Osteoblast (primary cell): Measurements from ENCODE around the gene TRIM6. TPM values are rescaled to one million over a fixed set of nuclear protein-coding genes. Genes with fewer than 3 reads are reported as not detected.

Experiments
- DNase-seq: peaks from one replicate; pipeline ENCODE4 v3.0.0; 2011; ENCODE audit warnings: low spot score, mixed read lengths; ENCODE audit not compliant: insufficient read length; ENCODE audit errors: missing footprints
- H2AFZ ChIP-seq: 2 replicates; pipeline ENCODE4 v1.6.0; 2011; ENCODE audit warnings: mild to moderate bottlenecking, low read length
- H3K27ac ChIP-seq: 2 replicates; pipeline ENCODE4 v1.5.1; 2011; ENCODE audit warnings: mild to moderate bottlenecking, low read depth, low read length, moderate library complexity
- H3K27me3 ChIP-seq: 2 replicates; pipeline ENCODE4 v1.6.0; 2012; ENCODE audit warnings: mild to moderate bottlenecking, control low read depth, inconsistent platforms, low read length, moderate library complexity; ENCODE audit not compliant: insufficient read depth
- H3K36me3 ChIP-seq: 2 replicates; pipeline ENCODE4 v1.5.1; 2011; ENCODE audit warnings: mild to moderate bottlenecking, low read length, control low read depth, moderate library complexity; ENCODE audit not compliant: insufficient read depth
- H3K4me1 ChIP-seq: 2 replicates; pipeline ENCODE4 v1.5.1; 2011; ENCODE audit warnings: mild to moderate bottlenecking, low read length, control low read depth, moderate library complexity; ENCODE audit not compliant: insufficient read depth
- H3K4me2 ChIP-seq: 2 replicates; pipeline ENCODE4 v1.6.0; 2011; ENCODE audit warnings: mild to moderate bottlenecking, low read length; ENCODE audit not compliant: insufficient read depth
- H3K4me3 ChIP-seq: fragments of 200-600 bp; sonication (generic); 3 replicates; pipeline ENCODE4 v1.5.1; 2012; ENCODE audit warnings: mild to moderate bottlenecking, low read length, inconsistent platforms; ENCODE audit not compliant: insufficient read depth
- H3K79me2 ChIP-seq: 2 replicates; pipeline ENCODE4 v1.6.0; 2012; ENCODE audit warnings: mild to moderate bottlenecking, low read length, control low read depth, inconsistent platforms; ENCODE audit not compliant: insufficient read depth
- H3K9me3 ChIP-seq: 2 replicates; pipeline ENCODE4 v1.5.1; 2011; ENCODE audit warnings: low read depth, low read length, control low read depth
- H4K20me1 ChIP-seq: 2 replicates; pipeline ENCODE4 v1.6.0; 2012; ENCODE audit warnings: mild to moderate bottlenecking, low read length, control low read depth; ENCODE audit not compliant: insufficient read depth
- total RNA-seq: library from RNA; depleted of rRNA; stranded (reverse); fragments of >200 nt; gene quantifications from 2 replicates; pipeline ENCODE4 v1.2.3, GENCODE V29; 2012
- TF ChIP-seq, protein P1 (sequence below): IDR thresholded peaks from 2 replicates; pipeline ENCODE4 v1.5.1; 2011; ENCODE audit warnings: mild to moderate bottlenecking, low read depth, low read length, moderate library complexity; ENCODE audit errors: extremely low read depth

Gene TRIM6
- total RNA-seq, 1 donor = 3.6 TPM

DNA sequence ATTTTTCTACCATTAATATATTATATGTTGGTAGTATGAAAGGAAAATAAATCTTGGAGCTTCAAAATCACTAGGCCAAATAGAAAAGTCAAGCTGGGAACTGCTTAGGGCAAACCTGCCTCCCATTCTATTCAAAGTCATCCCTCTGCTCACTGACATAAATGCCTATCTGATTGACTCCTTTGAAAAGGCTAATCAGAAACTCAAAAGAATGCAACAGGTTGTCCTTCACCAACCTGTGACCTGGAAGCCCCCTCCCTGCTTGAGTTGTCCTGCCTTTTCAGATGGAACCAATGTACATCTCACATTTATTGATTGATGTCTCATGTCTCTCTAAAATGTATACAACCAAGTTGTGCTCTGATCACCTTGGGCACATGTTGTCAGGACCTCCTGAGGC lies 25.1 kb downstream of the TRIM6 start:
- peak; percentile 22 for DNase-seq
- Histone ChIP-seq H3K27ac (peak overlapping the region; percentile 97), H3K36me3 (no peaks in the 10 kb centered on the region), H3K27me3 (no peaks in the 10 kb centered on the region), H3K79me2 (no peaks in the 10 kb centered on the region), H2AFZ (no peak overlapping the region), H4K20me1 (no peaks in the 10 kb centered on the region), H3K9me3 (no peaks in the 10 kb centered on the region), H3K4me1 (peaks cover 48% of the 10 kb centered on the region), H3K4me3 (no peak overlapping the region), H3K4me2 (peak overlapping the region; percentile 80)
- TF ChIP-seq, protein P1, sequence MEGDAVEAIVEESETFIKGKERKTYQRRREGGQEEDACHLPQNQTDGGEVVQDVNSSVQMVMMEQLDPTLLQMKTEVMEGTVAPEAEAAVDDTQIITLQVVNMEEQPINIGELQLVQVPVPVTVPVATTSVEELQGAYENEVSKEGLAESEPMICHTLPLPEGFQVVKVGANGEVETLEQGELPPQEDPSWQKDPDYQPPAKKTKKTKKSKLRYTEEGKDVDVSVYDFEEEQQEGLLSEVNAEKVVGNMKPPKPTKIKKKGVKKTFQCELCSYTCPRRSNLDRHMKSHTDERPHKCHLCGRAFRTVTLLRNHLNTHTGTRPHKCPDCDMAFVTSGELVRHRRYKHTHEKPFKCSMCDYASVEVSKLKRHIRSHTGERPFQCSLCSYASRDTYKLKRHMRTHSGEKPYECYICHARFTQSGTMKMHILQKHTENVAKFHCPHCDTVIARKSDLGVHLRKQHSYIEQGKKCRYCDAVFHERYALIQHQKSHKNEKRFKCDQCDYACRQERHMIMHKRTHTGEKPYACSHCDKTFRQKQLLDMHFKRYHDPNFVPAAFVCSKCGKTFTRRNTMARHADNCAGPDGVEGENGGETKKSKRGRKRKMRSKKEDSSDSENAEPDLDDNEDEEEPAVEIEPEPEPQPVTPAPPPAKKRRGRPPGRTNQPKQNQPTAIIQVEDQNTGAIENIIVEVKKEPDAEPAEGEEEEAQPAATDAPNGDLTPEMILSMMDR = no peak

GRCh38 chr11:5622802-5623201 lies 26.4 kb downstream of the TRIM6 start:
- DNase-seq = no peak
- Histone ChIP-seq H3K9me3 (no peaks in the 10 kb centered on the region), H3K79me2 (no peaks in the 10 kb centered on the region), H3K4me3 (no peak overlapping the region), H3K4me2 (no peak overlapping the region), H2AFZ (no peak overlapping the region), H3K27me3 (no peaks in the 10 kb centered on the region), H3K4me1 (peaks cover 48% of the 10 kb centered on the region), H4K20me1 (no peaks in the 10 kb centered on the region), H3K27ac (no peak overlapping the region), H3K36me3 (no peaks in the 10 kb centered on the region)
- TF ChIP-seq, protein P1 = no peak

- Histone ChIP-seq H3K36me3 (no peaks in the 10 kb centered on the region), H3K27me3 (no peaks in the 10 kb centered on the region), H4K20me1 (no peaks in the 10 kb centered on the region), H3K79me2 (no peaks in the 10 kb centered on the region), H3K4me1 (peaks cover 33% of the 10 kb centered on the region), H3K4me3 (peak within 1 kb of the TSS; percentile 79), H2AFZ (peak within 1 kb of the TSS; percentile 93), H3K9me3 (no peaks in the 10 kb centered on the region), H3K4me2 (peak within 1 kb of the TSS; percentile 95), H3K27ac (peak within 1 kb of the TSS; percentile 89)
- DNase-seq = peak; percentile 96
- TF ChIP-seq, protein P1 = no peak
Observed at GRCh38 chr11:5624489-5625279, 28.2 kb downstream of the TRIM6 start, which contains the start of gene TRIM34. TSS of gene TRIM34 (plus strand) at chr11:5625001. CDS start at chr11:5632332, 7,331 bp downstream.

DNA sequence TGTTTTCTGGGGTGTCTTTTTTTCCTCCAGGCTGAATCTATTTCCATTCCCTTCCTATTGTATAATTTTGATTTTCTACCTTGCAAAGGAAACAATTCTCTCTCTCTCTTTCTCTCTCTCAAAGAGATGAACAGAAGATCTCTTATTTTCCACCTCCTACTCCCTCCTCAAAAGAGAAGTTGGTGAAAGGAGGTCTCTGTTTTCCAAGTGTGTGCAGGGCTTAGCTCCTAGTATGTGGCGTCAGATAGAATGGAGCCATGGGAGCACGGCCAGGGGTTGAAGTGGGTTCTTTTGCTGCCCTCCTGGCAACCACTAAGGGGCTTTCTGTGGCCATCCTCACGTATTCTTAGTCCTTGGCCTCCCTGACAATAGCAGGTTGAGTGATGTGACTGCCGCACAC lies 28.8 kb downstream of the TRIM6 start:
- H3K4me1 ChIP-seq = peaks cover 27% of the 10 kb centered on the region
- H3K4me3 ChIP-seq = peak overlapping the region; percentile 79
- H3K36me3 ChIP-seq = no peaks in the 10 kb centered on the region
- DNase-seq = no peak
- H3K27me3 ChIP-seq = no peaks in the 10 kb centered on the region
- no peaks in the 10 kb centered on the region for H3K79me2 ChIP-seq
- H3K4me2 ChIP-seq = peak overlapping the region; percentile 95
- TF ChIP-seq, protein P1 = no peak
- H3K9me3 ChIP-seq = no peaks in the 10 kb centered on the region
- H3K27ac ChIP-seq = peak overlapping the region; percentile 89
- H4K20me1 ChIP-seq = no peaks in the 10 kb centered on the region
- H2AFZ ChIP-seq = peak overlapping the region; percentile 93
